Thyroid gland (tissue), 4 donors: Measurements from ENCODE around the gene EEFSEC. TPM values are rescaled to one million over a fixed set of nuclear protein-coding genes. Genes with fewer than 3 reads are reported as not detected.

Source experiments
- DNase-seq, 2 donors: peaks; one replicate each; pipeline ENCODE4 v3.0.0-alpha.2; 2019
- H3K27ac ChIP-seq, 3 donors: fragments of 200-600 bp; sonication (generic); 1 replicate in 2 of 3; 2 replicates in 1 of 3; pipeline ENCODE4 v1.5.1; 2016 to 2019; ENCODE audit warnings: mild to moderate bottlenecking in 1 of 3, moderate library complexity in 1 of 3
- H3K27me3 ChIP-seq: fragments of 200-600 bp; sonication (generic); one replicate; pipeline ENCODE4 v1.5.1; 2019
- H3K36me3 ChIP-seq, 2 donors: fragments of 200-600 bp; sonication (generic); one replicate each; pipeline ENCODE4 v1.5.1; 2016 to 2019
- H3K4me1 ChIP-seq, 2 donors: fragments of 200-600 bp; sonication (generic); one replicate each; pipeline ENCODE4 v1.5.1; 2017 to 2019
- H3K4me3 ChIP-seq, 3 donors: fragments of 200-600 bp; sonication (generic); replicated peaks in 1 of 3; 1 replicate in 2 of 3; 2 replicates in 1 of 3; pipeline ENCODE4 v1.5.1; 2016; ENCODE audit warnings: mild to moderate bottlenecking in 1 of 3
- H3K9me3 ChIP-seq: fragments of 200-600 bp; sonication (generic); one replicate; pipeline ENCODE4 v1.5.1; 2017
- CTCF ChIP-seq, 6 experiments: fragments of 200-600 bp in 3 of 6; fragments of 450-650 bp in 3 of 6; sonication (generic) in 3 of 6; IDR thresholded peaks; one replicate each; pipeline ENCODE4 v1.5.1; 2016 to 2019; ENCODE audit warnings: antibody characterized with exemption in 6 of 6, mild to moderate bottlenecking in 2 of 6, inconsistent platforms in 1 of 6, moderate library complexity in 1 of 6
- POLR2A ChIP-seq, 2 donors: fragments of 450-650 bp; IDR thresholded peaks; one replicate each; pipeline ENCODE4 v1.6.1; 2017; ENCODE audit warnings: antibody characterized with exemption in 2 of 2, mild to moderate bottlenecking in 2 of 2, moderate library complexity in 1 of 2
- WGBS, 2 donors: methylation state at CpG; one replicate each; pipeline ENCODE4 v1.1.5; 2017; 5-methylcytosine and 5-hydroxymethylcytosine counted together
- intact Hi-C: fragments of 100-400 bp; cut with DNase I; formaldehyde crosslinking; loops from one replicate; pipeline ENCODE4 v1.15.1; 2023
- total RNA-seq, 4 donors: library from RNA; depleted of rRNA; stranded (reverse); fragments of >200 nt; gene quantifications; one replicate each; pipeline ENCODE4 v1.2.3, GENCODE V29; 2016

The EEFSEC gene
- total RNA-seq, 4 donors from 2014 or later, result 13.3 to 26.6 (median 21.7) TPM

GRCh38 chr3:128421439-128421836 lies 268.2 kb downstream of the EEFSEC start:
- no peaks in the 10 kb centered on the region for H3K36me3 ChIP-seq
- DNase-seq, result no peak
- 55 to 80% methylated on average over 2 to 4 of the region's 11 CpGs for WGBS, 2 donors
- TF ChIP-seq CTCF (IDR thresholded peaks at IDR 0.05) (no peak), POLR2A (IDR thresholded peaks at IDR 0.05) (no peak)
- no peaks in the 10 kb centered on the region for H3K27me3 ChIP-seq
- no peak overlapping the region for H3K27ac ChIP-seq
- intact Hi-C loops, result loop anchor here (10.0 kb wide), 2 partner anchors 183 to 423 kb away; no protein-coding TSS in a partner anchor
- no peak overlapping the region for H3K4me3 ChIP-seq
- H3K9me3 ChIP-seq, result no peaks in the 10 kb centered on the region
- peaks cover 0 to 4% of the 10 kb centered on the region in 2 donors for H3K4me1 ChIP-seq

- Histone ChIP-seq H3K27ac (no peak overlapping the region), H3K4me1 (peaks cover 3 to 7% of the 10 kb centered on the region in 2 donors), H3K27me3 (no peaks in the 10 kb centered on the region), H3K36me3 (no peaks in the 10 kb centered on the region), H3K9me3 (no peaks in the 10 kb centered on the region), H3K4me3 (no peak overlapping the region)
- 60 to 92% methylated on average over 2 to 7 of the region's 7 CpGs for WGBS, 2 donors
- DNase-seq, result no peak
- TF ChIP-seq POLR2A (IDR thresholded peaks at IDR 0.05), result no peak
- TF ChIP-seq CTCF (IDR thresholded peaks at IDR 0.05), result no peak
- intact Hi-C loops, result loop anchor here (10.0 kb wide), 2 partner anchors 183 to 423 kb away; no protein-coding TSS in a partner anchor
Measured at GRCh38 chr3:128421966-128422365, 268.7 kb downstream of the EEFSEC start.

- H3K27me3 ChIP-seq, result no peaks in the 10 kb centered on the region
Measured at GRCh38 chr3:128422762-128423524, 269.7 kb downstream of the EEFSEC start.

GRCh38 chr3:128423525-128424147 lies 270.4 kb downstream of the EEFSEC start:
- no peaks in the 10 kb centered on the region for H3K27me3 ChIP-seq
- H3K36me3 ChIP-seq, result no peaks in the 10 kb centered on the region
- TF ChIP-seq CTCF (IDR thresholded peaks at IDR 0.05), result no peak
- TF ChIP-seq POLR2A (IDR thresholded peaks at IDR 0.05), result no peak
- WGBS, 2 donors, result 95 to 96% methylated on average over 7 of the region's 7 CpGs
- no peak for DNase-seq
- H3K4me3 ChIP-seq, result no peak overlapping the region
- intact Hi-C loops, result loop anchor here (10.0 kb wide), 2 partner anchors 181 to 421 kb away; no protein-coding TSS in a partner anchor
- H3K9me3 ChIP-seq, result no peaks in the 10 kb centered on the region
- no peak overlapping the region for H3K27ac ChIP-seq
- H3K4me1 ChIP-seq, result peaks cover 3 to 7% of the 10 kb centered on the region in 2 donors

More at GRCh38 chr3:128422762-128423524, 269.7 kb downstream of the EEFSEC start:
- TF ChIP-seq POLR2A (IDR thresholded peaks at IDR 0.05) (no peak), CTCF (IDR thresholded peaks at IDR 0.05) (no peak)
- no peaks in the 10 kb centered on the region for H3K9me3 ChIP-seq
- no peak overlapping the region for H3K27ac ChIP-seq
- no peaks in the 10 kb centered on the region for H3K36me3 ChIP-seq
- DNase-seq, result no peak
- no peak overlapping the region for H3K4me3 ChIP-seq
- WGBS, 2 donors, result 94 to 96% methylated on average over 3 of the region's 3 CpGs
- intact Hi-C loops, result loop anchor here (10.0 kb wide), 2 partner anchors 182 to 422 kb away; no protein-coding TSS in a partner anchor
- peaks cover 3 to 7% of the 10 kb centered on the region in 2 donors for H3K4me1 ChIP-seq
